HG03196 (cell line): ENCODE data around the gene LCMT2.

Experiments
- ATAC-seq: cut with Tn5 transposase; IDR thresholded peaks from one replicate; pipeline ENCODE4 v1.9.1; 2021; ENCODE audit not compliant: unreplicated experiment

The LCMT2 gene

GRCh38 chr15:43329960-43330779 is at the start of gene LCMT2:
Gene LCMT2 (minus strand): TSS chr15:43330573. CDS start chr15:43330489, 84 bp downstream.
- peak; percentile 81 for ATAC-seq

- ATAC-seq, result no peak
Measured at GRCh38 chr15:43378601-43379000, 48.2 kb upstream of the LCMT2 start.

GRCh38 chr15:43376017-43376705 is 45.8 kb upstream of the LCMT2 start:
- no peak for ATAC-seq

GRCh38 chr15:43370975-43371974 is 40.9 kb upstream of the LCMT2 start, which contains the start of the genes TUBGCP4 and ZSCAN29:
Gene TUBGCP4 (plus strand): TSS chr15:43371101. CDS start chr15:43371355, 254 bp downstream.
Gene ZSCAN29 (minus strand): TSS chr15:43371043. CDS start chr15:43369913, 1,130 bp downstream.
- ATAC-seq, result peak; percentile 54

- ATAC-seq, result no peak
Measured at GRCh38 chr15:43370310-43370974, 40.1 kb upstream of the LCMT2 start.

- no peak for ATAC-seq
Measured at GRCh38 chr15:43361313-43361903, 31.0 kb upstream of the LCMT2 start.

- ATAC-seq, result no peak
Measured at GRCh38 chr15:43360821-43361220, 30.4 kb upstream of the LCMT2 start.

GRCh38 chr15:43352693-43353382 is 22.5 kb upstream of the LCMT2 start:
- ATAC-seq, result no peak

GRCh38 chr15:43347114-43347513 is 16.7 kb upstream of the LCMT2 start:
- no peak for ATAC-seq

GRCh38 chr15:43346305-43346704 is 15.9 kb upstream of the LCMT2 start:
- ATAC-seq, result no peak

GRCh38 chr15:43330780-43331087 is 361 bp upstream of the LCMT2 start:
- ATAC-seq, result peak; percentile 35

- no peak for ATAC-seq
Measured at GRCh38 chr15:43329217-43329959, 985 bp downstream of the LCMT2 start.

- no peak for ATAC-seq
Measured at GRCh38 chr15:43325039-43325684, 5.2 kb downstream of the LCMT2 start.

GRCh38 chr15:43318990-43319771 is 11.2 kb downstream of the LCMT2 start:
- no peak for ATAC-seq

- no peak for ATAC-seq
Measured at GRCh38 chr15:43317566-43318184, 12.7 kb downstream of the LCMT2 start.

GRCh38 chr15:43316971-43317346 is 13.4 kb downstream of the LCMT2 start:
- no peak for ATAC-seq
